ENCODE data around the gene BRIP1.
"Not testable (repeated sequence)": the region's sequence is repeated elsewhere in the genome, so short reads cannot be mapped to it uniquely, and the experiment has no call there.

Gene BRIP1

DNA sequence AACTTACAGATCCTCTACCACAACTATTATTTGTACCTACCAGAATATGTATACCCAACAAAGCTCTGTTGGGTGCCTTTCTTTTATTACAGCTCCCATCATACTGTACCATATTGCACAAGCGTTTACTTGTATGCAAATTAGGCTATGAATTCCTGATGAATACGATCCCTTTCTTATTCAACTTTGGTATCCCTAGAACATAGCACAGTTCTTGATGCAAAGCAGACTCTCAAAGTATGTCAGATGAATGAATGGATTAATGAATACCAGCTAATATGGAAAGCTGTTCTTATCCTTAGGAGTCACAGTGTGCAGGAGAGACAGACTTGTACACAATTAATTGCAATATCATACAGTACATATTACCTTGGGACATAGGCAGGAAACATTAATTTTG lies 192.6 kb downstream of the BRIP1 start:
- H3K4me1 ChIP-seq (ENCODE audit: control insufficient read depth in 2 of 2, insufficient read depth in 2 of 2, low read length in 2 of 2) = no peaks in the 10 kb centered on the region
- H3K4me3 ChIP-seq (ENCODE audit: low read length in 2 of 2) = no peak overlapping the region
- H3K27ac ChIP-seq (ENCODE audit: low read depth in 2 of 2, low read length in 2 of 2) = no peak overlapping the region
- H3K36me3 ChIP-seq (ENCODE audit: control insufficient read depth in 2 of 2, insufficient read depth in 2 of 2, low read length in 2 of 2) = no peaks in the 10 kb centered on the region
- no peaks in the 10 kb centered on the region for H3K9me3 ChIP-seq (ENCODE audit: control insufficient read depth in 2 of 2, low read length in 2 of 2)
- H3K9ac ChIP-seq (ENCODE audit: low read depth in 1 of 2, low read length in 2 of 2) = no peak overlapping the region
- H3K27me3 ChIP-seq (ENCODE audit: control insufficient read depth in 2 of 2, insufficient read depth in 2 of 2, low read length in 2 of 2) = no peaks in the 10 kb centered on the region

GRCh38 chr17:61669522-61669921 lies 193.8 kb downstream of the BRIP1 start:
- Histone ChIP-seq H3K36me3 (ENCODE audit: control insufficient read depth in 2 of 2, insufficient read depth in 2 of 2, low read length in 2 of 2) (no peaks in the 10 kb centered on the region), H3K4me1 (ENCODE audit: control insufficient read depth in 2 of 2, insufficient read depth in 2 of 2, low read length in 2 of 2) (no peaks in the 10 kb centered on the region), H3K27me3 (ENCODE audit: control insufficient read depth in 2 of 2, insufficient read depth in 2 of 2, low read length in 2 of 2) (no peaks in the 10 kb centered on the region), H3K4me3 (ENCODE audit: low read length in 2 of 2) (no peak overlapping the region), H3K9ac (ENCODE audit: low read depth in 1 of 2, low read length in 2 of 2) (no peak overlapping the region), H3K9me3 (ENCODE audit: control insufficient read depth in 2 of 2, low read length in 2 of 2) (no peaks in the 10 kb centered on the region), H3K27ac (ENCODE audit: low read depth in 2 of 2, low read length in 2 of 2) (no peak overlapping the region)

DNA sequence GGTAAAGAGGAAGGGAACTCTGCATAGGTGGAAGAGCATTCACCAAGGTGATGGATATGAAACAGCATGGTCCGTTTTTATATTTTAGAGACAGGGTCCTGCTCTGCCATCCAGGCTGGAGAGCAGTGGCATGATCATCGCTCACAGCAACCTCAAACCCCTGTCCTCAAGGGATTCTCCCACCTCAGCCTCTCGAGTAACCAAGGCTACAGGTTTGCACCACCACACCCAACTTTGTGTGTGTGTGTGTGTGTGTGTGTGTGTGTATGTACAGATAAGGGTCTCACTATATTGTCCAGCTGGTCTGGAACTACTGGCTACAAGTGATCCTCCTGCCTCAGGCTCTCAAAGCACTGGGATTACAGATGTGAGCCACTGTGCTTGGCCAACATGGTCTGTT lies 194.8 kb downstream of the BRIP1 start:
- no peak overlapping the region for H3K27ac ChIP-seq (ENCODE audit: low read depth in 2 of 2, low read length in 2 of 2)
- no peaks in the 10 kb centered on the region for H3K9me3 ChIP-seq (ENCODE audit: control insufficient read depth in 2 of 2, low read length in 2 of 2)
- no peaks in the 10 kb centered on the region for H3K36me3 ChIP-seq (ENCODE audit: control insufficient read depth in 2 of 2, insufficient read depth in 2 of 2, low read length in 2 of 2)
- no peak overlapping the region for H3K4me3 ChIP-seq (ENCODE audit: low read length in 2 of 2)
- no peaks in the 10 kb centered on the region for H3K4me1 ChIP-seq (ENCODE audit: control insufficient read depth in 2 of 2, insufficient read depth in 2 of 2, low read length in 2 of 2)
- H3K27me3 ChIP-seq (ENCODE audit: control insufficient read depth in 2 of 2, insufficient read depth in 2 of 2, low read length in 2 of 2) = no peaks in the 10 kb centered on the region
- no peak overlapping the region for H3K9ac ChIP-seq (ENCODE audit: low read depth in 1 of 2, low read length in 2 of 2)

DNA sequence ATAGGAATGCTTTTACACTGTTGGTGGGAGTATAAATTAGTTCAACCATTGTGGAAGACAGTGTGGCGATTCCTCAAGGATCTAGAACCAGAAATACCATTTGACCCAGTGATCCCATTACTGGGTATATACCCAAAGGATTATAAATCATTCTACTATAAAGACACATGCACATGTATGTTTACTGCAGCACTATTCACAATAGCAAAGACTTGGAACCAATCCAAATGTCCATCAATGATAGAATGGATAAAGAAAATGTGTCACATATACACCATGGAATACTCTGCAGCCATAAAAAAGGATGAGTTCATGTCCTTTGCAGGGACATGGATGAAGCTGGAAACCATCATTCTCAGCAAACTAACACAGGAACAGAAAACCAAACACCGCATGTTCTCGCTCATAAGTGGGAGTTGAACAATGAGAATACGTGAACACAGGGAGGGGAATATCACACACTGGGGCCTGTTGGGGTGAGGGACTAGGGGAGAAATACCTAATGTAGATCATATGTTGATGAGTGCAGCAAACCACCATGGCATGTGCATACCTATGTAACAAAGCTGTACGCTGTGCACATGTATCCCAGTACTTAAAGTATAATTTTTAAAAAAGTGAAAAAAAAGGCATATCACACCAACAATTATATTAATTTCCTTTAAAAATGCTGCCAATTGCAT lies 196.8 kb downstream of the BRIP1 start:
- not testable (repeated sequence) for H3K9ac ChIP-seq (ENCODE audit: low read depth in 1 of 2, low read length in 2 of 2); H3K27ac ChIP-seq (ENCODE audit: low read depth in 2 of 2, low read length in 2 of 2); H3K4me1 ChIP-seq (ENCODE audit: control insufficient read depth in 2 of 2, insufficient read depth in 2 of 2, low read length in 2 of 2); H3K9me3 ChIP-seq (ENCODE audit: control insufficient read depth in 2 of 2, low read length in 2 of 2); H3K36me3 ChIP-seq (ENCODE audit: control insufficient read depth in 2 of 2, insufficient read depth in 2 of 2, low read length in 2 of 2); H3K27me3 ChIP-seq (ENCODE audit: control insufficient read depth in 2 of 2, insufficient read depth in 2 of 2, low read length in 2 of 2); H3K4me3 ChIP-seq (ENCODE audit: low read length in 2 of 2)

DNA sequence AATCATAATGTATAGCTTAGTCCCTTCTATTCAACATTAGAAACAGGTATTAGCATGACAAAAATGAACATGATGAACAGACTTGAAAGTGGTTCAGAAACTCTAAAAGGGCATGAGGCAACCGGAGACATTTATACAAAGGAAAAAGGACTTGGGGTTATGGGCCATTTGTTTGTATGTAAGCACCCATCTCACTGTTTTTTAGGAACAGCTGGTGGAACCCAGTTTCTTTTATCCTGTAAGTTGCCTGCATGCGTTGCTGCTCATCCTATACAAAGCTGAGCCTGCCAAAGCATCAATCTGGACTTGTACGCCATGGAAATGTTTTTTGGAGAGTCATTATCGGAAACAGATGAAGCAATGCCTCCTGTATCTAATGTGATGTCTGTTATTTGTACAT lies 200.0 kb downstream of the BRIP1 start:
- Histone ChIP-seq H3K9ac (ENCODE audit: low read depth in 1 of 2, low read length in 2 of 2) (no peak overlapping the region), H3K4me3 (ENCODE audit: low read length in 2 of 2) (no peak overlapping the region), H3K4me1 (ENCODE audit: control insufficient read depth in 2 of 2, insufficient read depth in 2 of 2, low read length in 2 of 2) (no peaks in the 10 kb centered on the region), H3K27ac (ENCODE audit: low read depth in 2 of 2, low read length in 2 of 2) (no peak overlapping the region), H3K36me3 (ENCODE audit: control insufficient read depth in 2 of 2, insufficient read depth in 2 of 2, low read length in 2 of 2) (no peaks in the 10 kb centered on the region), H3K27me3 (ENCODE audit: control insufficient read depth in 2 of 2, insufficient read depth in 2 of 2, low read length in 2 of 2) (no peaks in the 10 kb centered on the region), H3K9me3 (ENCODE audit: control insufficient read depth in 2 of 2, low read length in 2 of 2) (no peaks in the 10 kb centered on the region)

- Histone ChIP-seq H3K4me3 (ENCODE audit: low read length in 2 of 2) (no peak overlapping the region), H3K36me3 (ENCODE audit: control insufficient read depth in 2 of 2, insufficient read depth in 2 of 2, low read length in 2 of 2) (no peaks in the 10 kb centered on the region), H3K9ac (ENCODE audit: low read depth in 1 of 2, low read length in 2 of 2) (no peak overlapping the region), H3K4me1 (ENCODE audit: control insufficient read depth in 2 of 2, insufficient read depth in 2 of 2, low read length in 2 of 2) (no peaks in the 10 kb centered on the region), H3K9me3 (ENCODE audit: control insufficient read depth in 2 of 2, low read length in 2 of 2) (no peaks in the 10 kb centered on the region), H3K27ac (ENCODE audit: low read depth in 2 of 2, low read length in 2 of 2) (no peak overlapping the region), H3K27me3 (ENCODE audit: control insufficient read depth in 2 of 2, insufficient read depth in 2 of 2, low read length in 2 of 2) (no peaks in the 10 kb centered on the region)
Observed at GRCh38 chr17:61662741-61663140, 200.6 kb downstream of the BRIP1 start.

GRCh38 chr17:61662186-61662585 lies 201.1 kb downstream of the BRIP1 start:
- Histone ChIP-seq H3K27ac (ENCODE audit: low read depth in 2 of 2, low read length in 2 of 2) (no peak overlapping the region), H3K27me3 (ENCODE audit: control insufficient read depth in 2 of 2, insufficient read depth in 2 of 2, low read length in 2 of 2) (no peaks in the 10 kb centered on the region), H3K4me1 (ENCODE audit: control insufficient read depth in 2 of 2, insufficient read depth in 2 of 2, low read length in 2 of 2) (no peaks in the 10 kb centered on the region), H3K36me3 (ENCODE audit: control insufficient read depth in 2 of 2, insufficient read depth in 2 of 2, low read length in 2 of 2) (no peaks in the 10 kb centered on the region), H3K9ac (ENCODE audit: low read depth in 1 of 2, low read length in 2 of 2) (no peak overlapping the region), H3K4me3 (ENCODE audit: low read length in 2 of 2) (no peak overlapping the region), H3K9me3 (ENCODE audit: control insufficient read depth in 2 of 2, low read length in 2 of 2) (no peaks in the 10 kb centered on the region)

DNA sequence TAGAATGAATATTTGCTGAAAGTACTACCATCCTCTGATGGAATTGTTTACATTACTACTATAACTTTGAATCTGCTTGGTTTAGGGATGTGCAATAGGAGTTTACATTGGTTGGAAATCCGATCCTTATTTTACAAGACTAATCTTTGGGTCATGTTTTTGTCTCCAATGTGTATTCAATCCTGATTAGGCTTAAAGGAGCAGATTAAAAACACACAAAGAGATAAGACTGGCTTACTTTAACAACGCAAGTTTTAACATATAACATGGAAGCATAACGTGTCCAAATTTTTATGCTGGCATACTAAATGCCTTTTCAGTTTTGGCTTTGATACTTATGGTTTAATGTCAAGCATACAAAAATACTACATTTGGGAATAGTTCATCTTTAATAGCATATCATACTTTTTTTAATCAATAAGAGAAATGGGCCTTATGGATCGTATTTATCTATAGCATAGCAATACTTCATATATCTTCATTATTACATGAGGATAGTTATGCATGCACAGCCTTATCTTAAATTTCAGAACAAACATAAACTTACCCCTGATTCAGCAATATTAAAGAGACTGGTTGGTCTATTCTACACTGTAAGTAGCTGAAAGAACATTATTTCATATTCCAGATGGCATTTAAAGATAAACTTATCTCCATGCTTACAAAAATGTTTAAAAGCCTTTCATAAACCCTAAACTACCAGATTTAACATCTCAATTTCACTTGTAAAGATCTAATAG lies 202.4 kb downstream of the BRIP1 start:
- H3K4me3 ChIP-seq (ENCODE audit: low read length in 2 of 2) = no peak overlapping the region
- no peak overlapping the region for H3K9ac ChIP-seq (ENCODE audit: low read depth in 1 of 2, low read length in 2 of 2)
- no peaks in the 10 kb centered on the region for H3K27me3 ChIP-seq (ENCODE audit: control insufficient read depth in 2 of 2, insufficient read depth in 2 of 2, low read length in 2 of 2)
- H3K9me3 ChIP-seq (ENCODE audit: control insufficient read depth in 2 of 2, low read length in 2 of 2) = no peaks in the 10 kb centered on the region
- H3K36me3 ChIP-seq (ENCODE audit: control insufficient read depth in 2 of 2, insufficient read depth in 2 of 2, low read length in 2 of 2) = no peaks in the 10 kb centered on the region
- no peaks in the 10 kb centered on the region for H3K4me1 ChIP-seq (ENCODE audit: control insufficient read depth in 2 of 2, insufficient read depth in 2 of 2, low read length in 2 of 2)
- no peak overlapping the region for H3K27ac ChIP-seq (ENCODE audit: low read depth in 2 of 2, low read length in 2 of 2)

DNA sequence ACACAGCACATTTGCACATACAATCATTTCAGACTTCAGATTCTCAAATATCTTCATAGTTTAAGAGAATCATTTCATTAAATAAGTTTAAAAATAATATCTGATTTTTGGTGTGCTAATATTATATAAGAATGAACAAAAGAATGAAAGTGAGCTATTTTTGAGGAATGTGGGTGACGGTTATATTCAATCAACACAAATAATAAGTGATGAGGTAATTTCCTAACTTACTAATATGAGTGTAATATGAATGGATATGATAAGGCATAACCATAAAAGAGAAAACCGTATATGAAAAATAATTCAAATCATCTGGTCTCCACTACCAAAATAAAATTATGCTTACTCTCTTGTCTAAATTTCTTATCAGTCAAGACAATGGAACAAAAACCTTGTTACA lies 203.9 kb downstream of the BRIP1 start:
- Histone ChIP-seq H3K36me3 (ENCODE audit: control insufficient read depth in 2 of 2, insufficient read depth in 2 of 2, low read length in 2 of 2) (no peaks in the 10 kb centered on the region), H3K4me1 (ENCODE audit: control insufficient read depth in 2 of 2, insufficient read depth in 2 of 2, low read length in 2 of 2) (no peaks in the 10 kb centered on the region), H3K27me3 (ENCODE audit: control insufficient read depth in 2 of 2, insufficient read depth in 2 of 2, low read length in 2 of 2) (no peaks in the 10 kb centered on the region), H3K27ac (ENCODE audit: low read depth in 2 of 2, low read length in 2 of 2) (no peak overlapping the region), H3K9ac (ENCODE audit: low read depth in 1 of 2, low read length in 2 of 2) (no peak overlapping the region), H3K4me3 (ENCODE audit: low read length in 2 of 2) (no peak overlapping the region), H3K9me3 (ENCODE audit: control insufficient read depth in 2 of 2, low read length in 2 of 2) (no peaks in the 10 kb centered on the region)

GRCh38 chr17:61658183-61658582 lies 205.1 kb downstream of the BRIP1 start:
- H3K27me3 ChIP-seq (ENCODE audit: control insufficient read depth in 2 of 2, insufficient read depth in 2 of 2, low read length in 2 of 2) = no peaks in the 10 kb centered on the region
- H3K27ac ChIP-seq (ENCODE audit: low read depth in 2 of 2, low read length in 2 of 2) = no peak overlapping the region
- H3K4me1 ChIP-seq (ENCODE audit: control insufficient read depth in 2 of 2, insufficient read depth in 2 of 2, low read length in 2 of 2) = no peaks in the 10 kb centered on the region
- no peak overlapping the region for H3K4me3 ChIP-seq (ENCODE audit: low read length in 2 of 2)
- no peaks in the 10 kb centered on the region for H3K36me3 ChIP-seq (ENCODE audit: control insufficient read depth in 2 of 2, insufficient read depth in 2 of 2, low read length in 2 of 2)
- H3K9ac ChIP-seq (ENCODE audit: low read depth in 1 of 2, low read length in 2 of 2) = no peak overlapping the region
- no peaks in the 10 kb centered on the region for H3K9me3 ChIP-seq (ENCODE audit: control insufficient read depth in 2 of 2, low read length in 2 of 2)
